Activated CD8-positive, alpha-beta memory T cell treated with anti-CD3 and anti-CD28 coated beads for 1 hour (primary cell): ENCODE results near the gene IPCEF1.
"Not testable (repeated sequence)": the region's sequence is repeated elsewhere in the genome, so short reads cannot be mapped to it uniquely, and the experiment has no call there.

Source experiments
- DNase-seq, 2 donors: peaks; one replicate each; pipeline ENCODE4 v3.0.0-alpha.2; 2020; ENCODE audit warnings: low read depth in 1 of 2; ENCODE audit errors: extremely low read depth in 1 of 2

The IPCEF1 gene

GRCh38 chr6:154227862-154228520 lies 128.6 kb downstream of the IPCEF1 start:
- DNase-seq = no peak

GRCh38 chr6:154226461-154226860 lies 130.1 kb downstream of the IPCEF1 start:
- no peak for DNase-seq

GRCh38 chr6:154223296-154223695 lies 133.3 kb downstream of the IPCEF1 start:
- DNase-seq = no peak

- DNase-seq = no peak
Observed at GRCh38 chr6:154222716-154223115, 133.9 kb downstream of the IPCEF1 start.

GRCh38 chr6:154219250-154219649 lies 137.4 kb downstream of the IPCEF1 start:
- no peak for DNase-seq

GRCh38 chr6:154218787-154219186 lies 137.8 kb downstream of the IPCEF1 start:
- no peak for DNase-seq

- no peak for DNase-seq
Observed at GRCh38 chr6:154218301-154218700, 138.3 kb downstream of the IPCEF1 start.

- no peak for DNase-seq
Observed at GRCh38 chr6:154213782-154214181, 142.8 kb downstream of the IPCEF1 start.

GRCh38 chr6:154210678-154211077 lies 145.9 kb downstream of the IPCEF1 start:
- DNase-seq = no peak

- no peak for DNase-seq
Observed at GRCh38 chr6:154209555-154209954, 147.0 kb downstream of the IPCEF1 start.

- DNase-seq = no peak
Observed at GRCh38 chr6:154206996-154207395, 149.6 kb downstream of the IPCEF1 start.

GRCh38 chr6:154206141-154206540 lies 150.5 kb downstream of the IPCEF1 start:
- DNase-seq = no peak

GRCh38 chr6:154202958-154203357 lies 153.6 kb downstream of the IPCEF1 start:
- no peak for DNase-seq

- DNase-seq = no peak
Observed at GRCh38 chr6:154202339-154202738, 154.3 kb downstream of the IPCEF1 start.

- not testable (repeated sequence) for DNase-seq
Observed at GRCh38 chr6:154201688-154202087, 154.9 kb downstream of the IPCEF1 start.

GRCh38 chr6:154197196-154197860 lies 159.3 kb downstream of the IPCEF1 start:
- no peak for DNase-seq

- no peak for DNase-seq
Observed at GRCh38 chr6:154196333-154196885, 160.2 kb downstream of the IPCEF1 start.

- no peak for DNase-seq
Observed at GRCh38 chr6:154187714-154188113, 168.9 kb downstream of the IPCEF1 start.

GRCh38 chr6:154187203-154187602 lies 169.4 kb downstream of the IPCEF1 start:
- no peak for DNase-seq

GRCh38 chr6:154179434-154179833 lies 177.2 kb downstream of the IPCEF1 start:
- DNase-seq = no peak

GRCh38 chr6:154172393-154172792 lies 184.2 kb downstream of the IPCEF1 start:
- not testable (repeated sequence) for DNase-seq

- DNase-seq = no peak
Observed at GRCh38 chr6:154170106-154170505, 186.5 kb downstream of the IPCEF1 start.
